Measurements from ENCODE around the gene CDKAL1.

The CDKAL1 gene

GRCh38 chr6:21256197-21256596 lies 721.9 kb downstream of the CDKAL1 start:
- no peak for FAIRE-seq
- no peak for TF ChIP-seq POU2F2 (IDR thresholded peaks at IDR 0.05; ENCODE audit: low read depth, low read length)
- no peak for DNase-seq (ENCODE audit: insufficient read length, low spot score)

GRCh38 chr6:21257125-21257524 lies 722.9 kb downstream of the CDKAL1 start:
- FAIRE-seq = no peak
- TF ChIP-seq PAX5 (IDR thresholded peaks at IDR 0.05; ENCODE audit: insufficient read depth, low read length, severe bottlenecking) = no peak
- no peak for TF ChIP-seq TAF1 (IDR thresholded peaks at IDR 0.05; ENCODE audit: low read depth, low read length)
- no peak for TF ChIP-seq POLR2AphosphoS5 (IDR thresholded peaks at IDR 0.05; ENCODE audit: low read depth, low read length)
- TF ChIP-seq POLR2A (IDR thresholded peaks at IDR 0.05; ENCODE audit: low read depth, low read length) = no peak
- TF ChIP-seq SPI1 (IDR thresholded peaks at IDR 0.05; ENCODE audit: low read depth, low read length) = no peak
- no peak for TF ChIP-seq POU2F2 (IDR thresholded peaks at IDR 0.05; ENCODE audit: low read depth, low read length)
- no peak for DNase-seq (ENCODE audit: insufficient read length, low spot score)

- FAIRE-seq (no peak), DNase-seq (ENCODE audit: insufficient read length, low spot score) (no peak)
- TF ChIP-seq PAX5 (IDR thresholded peaks at IDR 0.05; ENCODE audit: insufficient read depth, low read length, severe bottlenecking) (no peak), POLR2A (IDR thresholded peaks at IDR 0.05; ENCODE audit: low read depth, low read length) (no peak), SPI1 (IDR thresholded peaks at IDR 0.05; ENCODE audit: low read depth, low read length) (no peak)
These were observed 724.4 kb downstream of the CDKAL1 start for GRCh38 chr6:21258665-21259064.

GRCh38 chr6:21259660-21260059 lies 725.4 kb downstream of the CDKAL1 start:
- FAIRE-seq (no peak), DNase-seq (ENCODE audit: insufficient read length, low spot score) (no peak)
- TF ChIP-seq SPI1 (IDR thresholded peaks at IDR 0.05; ENCODE audit: low read depth, low read length) (no peak), POLR2A (IDR thresholded peaks at IDR 0.05; ENCODE audit: low read depth, low read length) (no peak), POU2F2 (IDR thresholded peaks at IDR 0.05; ENCODE audit: low read depth, low read length) (no peak), POLR2AphosphoS5 (IDR thresholded peaks at IDR 0.05; ENCODE audit: low read depth, low read length) (no peak), TAF1 (IDR thresholded peaks at IDR 0.05; ENCODE audit: low read depth, low read length) (no peak), PAX5 (IDR thresholded peaks at IDR 0.05; ENCODE audit: insufficient read depth, low read length, severe bottlenecking) (no peak)

GRCh38 chr6:21262504-21262903 lies 728.2 kb downstream of the CDKAL1 start:
- TF ChIP-seq TAF1 (IDR thresholded peaks at IDR 0.05; ENCODE audit: low read depth, low read length) (no peak), PAX5 (IDR thresholded peaks at IDR 0.05; ENCODE audit: insufficient read depth, low read length, severe bottlenecking) (no peak), POU2F2 (IDR thresholded peaks at IDR 0.05; ENCODE audit: low read depth, low read length) (no peak), SPI1 (IDR thresholded peaks at IDR 0.05; ENCODE audit: low read depth, low read length) (no peak), POLR2AphosphoS5 (IDR thresholded peaks at IDR 0.05; ENCODE audit: low read depth, low read length) (no peak), POLR2A (IDR thresholded peaks at IDR 0.05; ENCODE audit: low read depth, low read length) (no peak)
- FAIRE-seq (no peak), DNase-seq (ENCODE audit: insufficient read length, low spot score) (no peak)

- DNase-seq (ENCODE audit: insufficient read length, low spot score) (no peak), FAIRE-seq (no peak)
- TF ChIP-seq POU2F2 (IDR thresholded peaks at IDR 0.05; ENCODE audit: low read depth, low read length) (no peak), SPI1 (IDR thresholded peaks at IDR 0.05; ENCODE audit: low read depth, low read length) (no peak), TAF1 (IDR thresholded peaks at IDR 0.05; ENCODE audit: low read depth, low read length) (no peak), PAX5 (IDR thresholded peaks at IDR 0.05; ENCODE audit: insufficient read depth, low read length, severe bottlenecking) (no peak), POLR2AphosphoS5 (IDR thresholded peaks at IDR 0.05; ENCODE audit: low read depth, low read length) (no peak), POLR2A (IDR thresholded peaks at IDR 0.05; ENCODE audit: low read depth, low read length) (no peak)
These were observed 729.5 kb downstream of the CDKAL1 start for GRCh38 chr6:21263531-21264287.

- no peak for TF ChIP-seq POLR2A (IDR thresholded peaks at IDR 0.05; ENCODE audit: low read depth, low read length)
- no peak for TF ChIP-seq POU2F2 (IDR thresholded peaks at IDR 0.05; ENCODE audit: low read depth, low read length)
- no peak for TF ChIP-seq TAF1 (IDR thresholded peaks at IDR 0.05; ENCODE audit: low read depth, low read length)
- no peak for TF ChIP-seq POLR2AphosphoS5 (IDR thresholded peaks at IDR 0.05; ENCODE audit: low read depth, low read length)
- TF ChIP-seq SPI1 (IDR thresholded peaks at IDR 0.05; ENCODE audit: low read depth, low read length) = no peak
- no peak for TF ChIP-seq PAX5 (IDR thresholded peaks at IDR 0.05; ENCODE audit: insufficient read depth, low read length, severe bottlenecking)
- FAIRE-seq = no peak
- no peak for DNase-seq (ENCODE audit: insufficient read length, low spot score)
These were observed 730.2 kb downstream of the CDKAL1 start for GRCh38 chr6:21264288-21265033.

GRCh38 chr6:21265034-21265729 lies 730.9 kb downstream of the CDKAL1 start:
- TF ChIP-seq TAF1 (IDR thresholded peaks at IDR 0.05; ENCODE audit: low read depth, low read length) (no peak), SPI1 (IDR thresholded peaks at IDR 0.05; ENCODE audit: low read depth, low read length) (no peak), POU2F2 (IDR thresholded peaks at IDR 0.05; ENCODE audit: low read depth, low read length) (no peak), POLR2AphosphoS5 (IDR thresholded peaks at IDR 0.05; ENCODE audit: low read depth, low read length) (no peak), POLR2A (IDR thresholded peaks at IDR 0.05; ENCODE audit: low read depth, low read length) (no peak), PAX5 (IDR thresholded peaks at IDR 0.05; ENCODE audit: insufficient read depth, low read length, severe bottlenecking) (no peak)
- FAIRE-seq = no peak

GRCh38 chr6:21265730-21266044 lies 731.4 kb downstream of the CDKAL1 start:
- DNase-seq (ENCODE audit: insufficient read length, low spot score) (no peak), FAIRE-seq (no peak)
- TF ChIP-seq TAF1 (IDR thresholded peaks at IDR 0.05; ENCODE audit: low read depth, low read length) = no peak
- no peak for TF ChIP-seq POU2F2 (IDR thresholded peaks at IDR 0.05; ENCODE audit: low read depth, low read length)
- no peak for TF ChIP-seq PAX5 (IDR thresholded peaks at IDR 0.05; ENCODE audit: insufficient read depth, low read length, severe bottlenecking)
- TF ChIP-seq SPI1 (IDR thresholded peaks at IDR 0.05; ENCODE audit: low read depth, low read length) = no peak
- TF ChIP-seq POLR2A (IDR thresholded peaks at IDR 0.05; ENCODE audit: low read depth, low read length) = no peak

More at GRCh38 chr6:21265034-21265729, 730.9 kb downstream of the CDKAL1 start:
- no peak for DNase-seq (ENCODE audit: insufficient read length, low spot score)
